Stimulated activated CD4-positive, alpha-beta T cell treated with anti-CD3 and anti-CD28 coated beads, Interleukin-1b, Interleukin-23, amount 100 ng/mL, for 24 hours (primary cell): ENCODE data around the gene SLC12A4.
"Not testable (repeated sequence)": the region's sequence is repeated elsewhere in the genome, so short reads cannot be mapped to it uniquely, and the experiment has no call there.

Source experiments
- DNase-seq, 4 experiments: peaks; one replicate each; pipeline ENCODE4 v3.0.0-alpha.2; 2020; ENCODE audit warnings: low read depth in 4 of 4, low spot score in 1 of 4

Gene SLC12A4

DNA sequence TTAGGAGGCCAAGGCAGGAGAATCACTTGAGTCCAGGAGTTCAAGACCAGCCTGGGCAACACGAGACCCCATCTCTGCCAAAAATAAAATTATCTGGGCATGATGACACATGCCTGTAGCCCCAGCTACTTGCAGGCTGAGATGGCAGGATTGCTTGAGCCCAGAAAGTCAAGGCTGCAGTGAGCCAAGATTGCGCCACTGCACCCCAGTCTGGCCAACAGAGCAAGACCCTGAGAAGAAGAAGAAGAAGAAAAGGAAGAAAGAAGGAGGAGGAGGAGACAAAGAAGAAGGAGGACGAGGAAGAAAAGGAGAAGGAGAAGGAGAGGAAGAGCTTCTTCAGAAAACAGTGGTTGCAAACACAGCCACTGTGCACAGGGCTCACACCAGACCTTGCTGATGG is 20.2 kb upstream of the SLC12A4 start:
- no peak for DNase-seq

DNA sequence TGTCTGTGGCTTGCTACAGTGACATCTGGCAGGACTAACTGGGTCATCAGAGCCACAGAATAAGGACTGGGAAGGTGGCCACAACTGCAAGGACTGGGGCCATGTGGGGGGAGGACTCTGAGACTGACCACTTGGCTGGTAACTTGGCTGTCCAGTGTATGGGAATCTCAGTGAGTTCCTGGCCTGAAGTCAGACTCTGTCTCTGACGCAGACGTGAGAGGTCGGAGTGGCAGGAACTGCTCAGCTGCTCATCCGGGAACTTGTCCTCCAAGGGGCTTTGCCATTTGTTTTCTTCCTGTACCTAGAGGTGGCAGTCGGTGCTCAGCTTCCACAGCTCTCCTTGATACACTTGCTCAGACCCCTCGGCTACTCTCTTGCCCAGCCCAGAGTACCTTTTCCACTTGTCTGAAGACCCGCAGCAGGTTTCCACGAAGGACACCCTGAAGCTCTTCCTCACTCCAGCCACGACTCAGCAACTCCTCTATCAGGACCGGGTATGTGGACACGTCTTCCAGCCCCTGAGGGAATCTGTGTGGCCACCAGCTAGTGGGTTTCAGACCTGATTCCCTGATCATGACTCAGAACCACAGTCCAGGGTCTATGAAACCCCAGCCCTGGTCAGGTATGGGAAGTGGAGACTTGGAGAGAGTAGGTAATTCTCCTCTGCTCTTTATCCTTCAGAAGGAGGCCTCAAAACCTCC is 19.2 kb upstream of the SLC12A4 start:
- DNase-seq = no peak

DNA sequence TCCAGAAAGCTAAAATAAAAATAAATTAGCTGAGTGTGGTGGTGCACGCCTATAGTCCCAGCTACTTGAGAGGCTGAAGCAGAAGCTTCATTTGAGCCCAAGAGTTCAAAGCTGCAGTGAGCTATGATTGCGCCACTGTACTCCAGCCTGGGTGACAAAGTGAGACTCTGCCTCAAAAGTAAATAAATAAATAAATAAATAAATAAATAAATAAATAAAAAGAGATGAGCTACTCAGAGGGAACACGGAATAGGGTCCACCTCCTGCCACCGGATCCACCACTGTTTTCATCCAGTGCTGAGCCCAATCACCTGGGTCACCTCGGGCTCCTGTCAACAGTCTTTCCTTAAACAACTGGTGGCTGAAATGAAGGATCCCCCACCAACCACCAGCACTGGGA is 18.5 kb upstream of the SLC12A4 start:
- DNase-seq = no peak

DNA sequence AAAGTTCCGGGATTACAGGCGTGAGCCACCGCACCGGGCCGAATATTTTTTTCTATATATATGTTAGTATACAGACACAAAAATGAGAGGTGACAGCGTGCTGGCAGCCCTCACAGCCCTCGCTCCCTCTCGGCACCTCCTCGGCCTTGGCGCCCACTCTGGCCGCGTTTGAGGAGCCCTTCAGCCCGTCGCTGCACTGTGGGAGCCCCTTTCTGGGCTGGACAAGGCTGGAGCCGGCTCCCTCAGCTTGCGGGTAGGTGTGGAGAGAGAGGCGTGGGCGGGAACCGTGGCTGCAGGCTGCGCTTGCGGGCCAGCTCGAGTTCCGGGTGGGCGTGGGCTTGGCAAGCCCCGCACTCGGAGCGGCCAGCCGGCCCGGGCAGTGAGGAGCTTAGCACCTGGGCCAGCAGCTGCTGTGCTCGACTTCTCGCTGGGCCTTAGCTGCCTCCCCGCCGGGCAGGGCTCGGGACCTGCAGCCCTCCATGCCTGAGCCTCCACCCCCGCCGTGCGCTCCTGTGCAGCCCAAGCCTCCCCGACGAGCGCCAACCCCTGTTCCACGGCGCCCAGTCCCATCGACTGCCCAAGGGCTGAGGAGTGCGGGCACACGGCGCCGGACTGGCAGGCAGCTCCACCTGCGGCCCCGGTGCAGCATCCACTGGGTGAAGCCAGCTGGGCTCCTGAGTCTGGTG is 13.7 kb upstream of the SLC12A4 start:
- no peak for DNase-seq

DNA sequence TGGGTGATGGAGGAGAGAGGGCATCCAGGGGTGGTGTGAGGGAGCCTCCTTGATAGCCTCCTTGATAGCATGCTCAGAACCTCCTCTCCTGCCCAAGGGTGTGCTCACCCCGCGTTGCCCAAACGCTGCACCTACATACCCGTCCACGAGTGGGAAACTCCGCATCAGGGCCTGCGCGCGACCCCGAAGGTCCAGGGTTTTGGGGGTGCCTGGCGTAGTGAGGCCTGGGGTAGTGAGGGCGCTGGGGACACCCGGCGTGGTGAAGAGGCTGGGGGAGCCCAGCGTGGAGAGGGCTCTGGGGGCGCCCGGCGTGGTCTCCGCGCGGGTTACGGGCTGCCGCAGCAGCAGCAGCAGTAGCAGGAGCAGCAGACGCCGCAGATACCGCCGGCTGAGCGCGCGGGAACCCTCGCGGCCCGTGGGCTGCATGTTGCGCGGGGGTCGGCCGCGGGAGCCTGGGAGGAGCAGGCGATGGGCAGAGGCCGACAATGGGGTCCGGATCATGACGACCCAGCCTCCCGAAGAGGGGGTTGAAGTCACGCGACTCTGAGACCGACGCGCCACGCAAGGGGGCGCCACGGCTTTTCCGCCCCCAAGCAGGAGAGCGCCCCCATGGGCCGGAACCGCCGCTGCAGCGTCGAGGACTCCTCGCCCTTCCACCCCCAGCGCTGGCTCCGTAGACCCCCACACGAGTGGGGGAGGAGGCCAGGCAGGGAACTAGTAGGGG is 11.7 kb upstream of the SLC12A4 start, which contains the start of gene DPEP3:
TSS of gene DPEP3 (minus strand) at position 545 of the 724 bp plus-strand sequence. CDS start at position 426, 119 bp downstream.
- no peak for DNase-seq

DNA sequence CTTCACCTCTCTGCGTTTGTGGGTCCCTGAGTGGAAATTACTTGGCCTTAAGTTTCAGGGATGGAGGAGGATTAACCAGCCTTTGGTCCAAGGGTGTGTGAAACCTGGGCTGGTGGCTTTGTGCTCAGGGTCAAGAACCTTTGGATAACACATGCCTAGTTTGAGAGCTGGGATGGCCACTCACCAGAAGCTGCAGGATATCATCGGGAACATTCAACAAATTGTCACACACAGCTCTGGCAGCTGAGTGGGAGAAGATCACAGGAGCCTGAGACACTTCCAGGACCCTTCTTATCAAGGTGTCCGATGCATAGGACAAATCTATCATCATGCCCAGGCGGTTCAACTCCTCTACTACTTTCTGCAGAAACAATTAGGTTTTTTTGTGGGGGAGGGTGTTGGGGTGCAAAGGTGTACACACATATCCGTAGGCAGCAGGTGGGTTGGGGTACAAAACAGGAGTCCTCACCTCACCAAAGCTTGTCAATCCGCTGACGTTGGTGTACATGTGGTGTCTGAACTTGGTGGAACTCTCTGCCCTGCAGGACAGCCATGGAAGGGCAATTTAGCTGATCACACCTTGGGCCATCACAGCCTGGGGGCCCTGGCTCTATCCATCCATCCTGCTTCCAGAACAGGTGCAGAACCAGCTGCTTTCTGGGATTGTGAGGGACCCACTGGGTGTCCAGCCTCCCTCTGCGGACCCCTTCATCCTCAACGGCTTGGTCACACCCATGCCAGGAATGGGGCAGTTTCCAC is 9.2 kb upstream of the SLC12A4 start:
- no peak for DNase-seq

DNA sequence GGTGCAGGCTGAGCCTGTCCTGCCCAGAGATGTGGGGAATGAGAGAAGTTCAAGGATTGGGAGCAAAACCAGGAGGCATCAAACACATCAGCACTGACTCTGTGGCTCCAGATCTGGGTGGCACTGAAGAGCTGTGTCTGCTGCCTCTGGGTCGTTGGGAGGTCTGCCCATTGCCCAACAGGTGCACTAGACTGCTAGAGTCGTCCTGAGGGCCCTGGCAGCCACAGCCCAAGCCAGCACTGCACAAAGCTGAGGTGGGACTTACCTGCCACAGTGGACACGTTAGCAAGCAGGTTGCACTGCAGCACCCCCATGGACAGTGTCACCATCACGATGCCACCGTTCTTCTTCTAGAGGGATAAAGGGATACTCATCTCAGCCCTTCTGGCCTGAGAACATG is 8.6 kb upstream of the SLC12A4 start:
- DNase-seq = no peak

DNA sequence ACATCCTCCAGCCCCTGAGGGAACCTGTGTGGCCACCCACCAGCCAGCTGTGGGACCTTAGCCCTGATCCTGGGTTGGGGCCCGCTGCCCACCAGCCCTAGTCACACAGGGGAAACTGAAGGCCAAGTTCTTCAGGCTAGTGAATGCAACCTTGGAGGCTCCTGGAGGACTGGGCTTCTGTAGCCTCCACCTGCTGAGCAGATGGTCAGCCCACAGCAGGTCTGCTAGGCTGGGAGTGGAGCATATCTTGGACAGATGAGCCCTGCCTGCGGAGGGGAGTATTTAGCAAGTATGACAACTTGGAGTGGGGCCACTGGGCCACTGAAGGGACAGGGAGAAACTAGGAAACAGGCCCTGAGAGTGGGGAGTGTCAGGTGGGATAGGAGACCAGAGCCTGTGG is 7.8 kb upstream of the SLC12A4 start:
- DNase-seq = no peak

DNA sequence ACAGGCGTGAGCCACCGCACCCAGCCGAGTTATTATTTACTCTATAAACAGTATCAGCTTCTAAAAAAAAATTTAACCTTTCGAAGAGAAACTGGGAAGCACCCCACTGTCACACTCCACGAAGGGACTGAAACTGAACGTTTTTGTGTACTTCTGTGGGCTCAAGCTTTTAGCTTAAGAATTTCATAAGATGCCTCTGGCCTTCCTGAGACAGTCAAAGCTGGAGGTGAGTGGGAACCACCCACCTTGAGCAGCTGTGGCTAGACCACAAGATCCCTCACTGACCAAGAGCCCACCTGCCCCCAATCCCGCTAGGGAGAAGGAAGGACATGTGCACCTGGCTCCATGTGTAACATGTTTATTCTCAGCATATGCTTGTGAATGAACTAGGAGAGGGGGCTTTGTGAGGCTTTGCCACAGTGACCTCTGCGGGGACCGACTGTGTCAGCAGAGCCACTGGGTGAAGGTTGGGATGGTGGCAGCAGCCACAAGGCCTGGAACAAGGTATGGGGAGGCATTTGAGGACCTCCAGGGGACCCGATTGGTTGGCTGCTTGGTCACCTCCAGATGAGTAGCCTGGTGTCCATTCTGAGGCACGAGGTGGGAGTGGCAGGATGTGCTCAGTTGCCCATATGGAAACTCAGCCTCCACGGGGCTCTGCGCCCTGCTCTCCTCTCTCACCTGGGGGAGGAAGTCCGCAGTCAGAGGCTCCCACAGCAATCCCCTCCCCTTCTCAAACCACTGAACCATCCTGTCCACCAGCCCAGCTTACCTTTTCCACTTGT is 7.1 kb upstream of the SLC12A4 start:
- no peak for DNase-seq

DNA sequence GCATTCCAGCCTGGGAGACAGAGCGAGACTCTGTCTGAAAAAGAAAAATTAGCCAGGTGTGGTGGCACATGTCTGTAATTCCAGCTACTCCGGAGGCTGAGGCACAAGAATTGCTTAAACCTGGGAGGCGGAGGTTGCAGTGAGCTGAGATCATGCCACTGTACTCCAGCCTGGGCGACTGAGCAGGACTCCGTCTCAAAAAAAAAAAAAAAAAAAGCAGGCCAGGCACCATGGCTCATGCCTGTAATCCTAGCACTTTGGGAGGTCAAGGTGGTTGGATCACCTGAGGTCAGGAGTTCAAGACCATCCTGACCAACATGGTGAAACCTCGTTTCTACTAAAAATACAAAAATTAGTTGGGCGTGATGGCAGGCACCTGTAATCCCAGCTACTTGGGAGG is 3.8 kb upstream of the SLC12A4 start:
- DNase-seq = not testable (repeated sequence)

DNA sequence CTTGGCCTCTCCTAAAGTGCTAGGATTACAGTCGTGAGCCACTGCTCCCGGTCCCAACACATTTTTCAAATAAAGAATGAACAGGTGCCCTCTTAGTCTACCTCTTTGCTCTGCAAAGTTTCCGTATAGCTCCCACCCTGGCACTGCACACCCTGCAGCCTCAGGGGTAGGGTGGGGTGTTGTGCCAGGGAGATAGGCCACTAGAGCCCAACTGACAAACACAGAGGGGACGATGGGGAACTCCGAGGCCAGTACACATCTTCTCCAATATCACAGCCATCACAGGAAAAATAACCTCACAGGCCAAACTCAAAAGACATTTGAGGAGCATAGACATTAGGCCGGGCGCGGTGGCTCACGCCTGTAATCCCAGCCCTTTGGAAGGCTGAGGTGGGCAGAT is 2.7 kb upstream of the SLC12A4 start:
- DNase-seq = no peak

DNA sequence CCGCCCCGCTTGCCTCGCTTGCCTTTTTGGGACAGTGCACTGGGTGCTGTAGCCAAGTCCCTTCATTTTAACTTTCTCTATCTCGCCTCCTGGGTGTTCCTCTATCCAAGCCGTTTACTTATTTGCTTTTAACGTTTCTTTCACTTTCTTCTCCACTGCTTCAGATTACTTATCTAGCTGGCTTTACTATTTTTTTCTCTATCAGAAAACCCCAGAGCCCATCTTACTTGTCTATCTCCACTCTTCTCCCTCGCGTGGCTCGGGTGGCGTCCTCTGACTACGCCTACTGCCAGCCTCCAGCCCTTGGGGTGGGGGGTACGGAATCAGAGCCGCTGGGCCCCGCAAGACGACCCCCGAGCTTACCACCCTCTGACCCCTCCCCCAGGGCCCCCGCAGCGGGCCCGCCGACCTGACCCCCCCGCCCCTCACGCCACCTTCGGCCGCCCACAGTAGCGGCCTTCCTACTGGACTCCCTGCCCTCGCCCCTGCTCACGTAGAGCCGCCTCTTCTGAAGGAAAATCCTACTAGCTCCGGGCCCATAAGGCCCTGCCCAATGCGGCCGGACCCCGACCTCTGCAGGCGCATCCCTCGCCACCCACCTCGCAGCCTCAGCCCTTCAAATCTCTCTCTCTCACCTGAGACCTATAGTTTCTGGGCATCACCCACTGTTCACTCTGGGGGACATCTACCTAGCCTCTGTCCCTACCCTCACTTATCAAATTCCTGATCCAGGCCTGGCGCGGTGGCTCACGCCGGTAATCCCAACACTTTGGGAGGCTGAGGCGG is 1.0 kb upstream of the SLC12A4 start:
- no peak for DNase-seq

DNA sequence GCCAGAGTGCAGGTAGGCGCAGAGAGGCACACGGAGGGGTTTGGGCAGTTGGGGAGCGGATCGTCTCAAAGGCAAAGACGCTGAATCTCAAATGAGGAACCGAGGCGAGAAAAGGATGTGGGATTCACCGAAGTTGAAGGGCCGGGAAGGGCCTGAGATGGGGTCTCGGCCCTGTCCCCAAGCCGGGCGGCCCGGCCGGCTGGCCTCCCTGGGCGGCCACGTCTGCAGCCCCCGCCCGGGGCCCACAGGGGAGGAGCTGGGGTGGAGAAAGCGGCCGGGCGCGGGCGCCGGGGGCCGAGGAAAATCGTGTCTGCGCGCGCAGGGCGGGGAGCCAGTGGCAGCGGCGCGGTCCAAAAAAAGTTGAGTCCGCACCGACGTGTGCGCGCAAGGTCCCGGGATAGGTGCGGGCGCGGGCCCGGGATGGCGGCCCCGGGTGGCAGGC is 458 bp downstream of the SLC12A4 start:
- DNase-seq = peak in 1 of 4 experiments; percentile 26

DNA sequence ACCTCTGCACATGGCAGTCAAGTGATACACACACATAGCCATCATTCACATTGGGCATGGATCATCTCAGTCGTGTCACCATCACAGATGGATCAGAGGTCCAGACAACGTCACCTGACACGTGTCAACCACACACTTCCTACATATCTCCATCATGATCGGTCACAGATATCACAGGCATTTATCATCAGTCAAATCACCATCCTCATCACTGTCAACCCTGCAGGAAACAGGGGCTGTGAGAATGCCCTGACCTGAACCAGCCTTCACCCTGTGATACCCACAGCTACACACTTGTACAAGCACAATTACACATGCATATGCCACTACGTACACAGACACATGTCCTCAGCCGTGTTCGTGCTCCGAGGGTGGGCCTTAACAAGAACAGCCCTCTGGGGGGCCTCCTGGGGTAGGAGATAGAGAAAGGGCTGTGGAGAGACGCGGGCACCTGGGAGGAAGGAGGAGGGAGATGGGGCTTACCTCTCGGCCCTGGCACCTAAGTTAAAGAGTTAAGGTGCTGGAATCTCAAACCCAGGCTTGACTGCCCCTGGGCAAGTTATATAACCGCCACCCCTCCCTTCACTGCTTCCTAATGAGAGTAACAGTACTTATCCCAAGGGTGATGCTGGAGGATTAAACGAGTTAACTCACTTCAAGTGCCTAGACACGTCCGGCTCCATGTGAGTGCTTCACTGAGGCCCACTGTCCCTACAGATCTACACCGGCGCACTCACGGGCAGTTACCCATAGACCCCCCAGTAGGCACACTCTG is 1.1 kb downstream of the SLC12A4 start:
- no peak for DNase-seq

DNA sequence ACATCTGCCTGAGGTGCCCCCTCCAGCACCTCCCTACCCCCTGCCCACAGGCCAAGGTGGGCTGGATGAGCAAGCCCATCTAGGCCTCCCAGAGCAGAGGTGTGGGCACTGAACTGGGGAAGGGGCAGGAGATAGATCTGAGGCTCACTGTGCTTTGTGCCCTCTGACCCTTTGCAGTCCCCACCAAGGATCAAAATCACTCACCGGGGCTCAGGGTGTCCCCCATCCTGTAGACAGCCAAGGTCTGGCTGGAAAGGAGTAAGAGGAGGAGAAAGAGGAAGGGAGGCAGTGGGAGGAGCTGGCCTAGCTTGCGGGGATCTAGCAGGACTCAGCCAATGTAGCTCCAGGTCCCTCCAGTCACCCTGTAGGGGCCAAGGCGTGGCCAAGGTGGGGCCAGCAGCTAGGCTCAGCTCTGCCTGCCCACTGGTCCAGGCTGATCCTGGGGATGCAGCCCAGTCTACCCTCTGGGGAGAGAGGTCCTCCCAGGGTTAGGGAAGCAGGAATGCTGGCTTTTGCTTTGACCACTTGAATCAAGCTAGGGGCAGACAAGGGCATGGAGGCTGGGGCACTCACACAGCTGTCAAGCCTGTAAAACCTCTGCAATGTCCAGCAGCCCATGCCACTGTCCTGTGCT is 1.8 kb downstream of the SLC12A4 start:
- no peak for DNase-seq

DNA sequence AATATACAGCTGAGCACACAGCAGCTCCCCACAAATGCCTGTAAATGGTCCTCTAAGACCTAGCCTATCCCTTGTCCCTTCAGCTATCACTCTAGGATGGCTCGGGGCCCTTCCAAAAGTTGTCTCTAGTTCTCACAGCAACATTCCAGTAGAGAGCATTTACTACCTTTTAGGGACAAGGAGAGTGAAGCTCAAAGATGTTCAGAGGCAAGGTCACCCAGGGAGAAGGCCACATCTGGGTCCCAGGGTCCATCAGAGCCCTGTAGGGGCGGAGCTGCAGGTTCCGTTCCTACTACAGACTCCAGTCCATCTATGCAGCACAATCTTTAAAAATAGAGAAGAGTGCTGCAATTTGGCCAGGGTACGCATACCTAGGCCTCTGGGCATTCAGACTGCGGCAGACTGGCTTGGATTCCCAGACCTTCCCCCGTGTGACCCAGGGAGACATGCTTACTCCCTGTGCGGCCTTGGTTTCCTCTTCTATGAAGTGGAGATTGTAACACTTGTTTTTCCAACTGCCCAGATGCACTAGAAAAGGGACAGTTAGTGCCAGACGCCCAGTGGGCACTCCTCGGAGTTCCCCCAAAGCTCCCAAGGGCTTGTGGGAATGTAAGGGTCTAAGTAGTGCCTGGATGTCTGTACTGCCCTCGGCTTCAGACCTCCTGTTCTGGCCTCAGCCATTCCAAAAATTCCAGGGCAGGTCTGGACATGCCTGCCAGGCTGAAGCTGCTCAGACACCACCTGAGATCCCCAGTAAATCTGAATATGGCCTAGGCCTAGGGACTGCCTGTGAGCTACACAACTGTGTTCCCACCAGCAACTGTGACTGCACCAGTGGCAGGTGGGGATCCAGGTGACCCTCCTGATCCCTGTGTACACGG is 2.5 kb downstream of the SLC12A4 start:
- DNase-seq = no peak

DNA sequence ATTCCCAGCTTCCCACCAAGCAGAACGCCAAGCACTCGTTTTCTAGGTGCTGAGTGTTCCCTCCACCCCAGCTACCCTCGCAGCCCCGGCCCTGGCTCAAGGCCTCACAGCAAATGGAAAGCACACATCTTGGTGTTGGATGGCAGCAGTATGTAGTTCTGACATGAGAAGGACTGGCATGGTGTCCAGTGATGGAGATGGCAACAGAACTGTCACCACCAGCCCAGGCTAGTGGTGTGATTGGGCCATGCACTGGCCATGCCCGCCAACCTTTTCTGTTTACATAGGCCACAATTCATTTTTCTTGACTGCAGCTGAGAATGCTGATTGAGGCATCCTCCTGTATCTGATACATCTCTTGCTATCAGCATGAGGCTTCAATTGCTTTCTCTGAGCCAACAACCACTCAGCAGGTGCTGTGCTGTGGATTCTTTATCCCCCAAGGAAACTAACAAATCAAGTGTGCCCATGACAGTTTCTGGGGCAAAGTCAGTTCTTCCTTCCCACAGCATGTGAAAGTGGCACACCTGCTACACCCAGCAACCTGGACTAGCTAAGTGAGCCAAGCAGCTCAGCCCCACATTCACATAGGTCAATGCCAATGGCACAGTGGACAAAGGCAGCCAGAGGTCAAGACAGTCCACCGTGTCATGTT is 3.8 kb downstream of the SLC12A4 start:
- no peak for DNase-seq
